Stimulated activated CD4-positive, alpha-beta T cell treated with anti-CD3 and anti-CD28 coated beads, Interleukin-1b, Interleukin-23, amount 100 ng/mL, for 24 hours (primary cell): ENCODE results near the gene TENM3.
A peak's percentile ranks its signal among the peaks of the same experiment; 100 is the strongest.

Source experiments
- DNase-seq, 4 experiments: peaks; one replicate each; pipeline ENCODE4 v3.0.0-alpha.2; 2020; ENCODE audit warnings: low read depth in 4 of 4, low spot score in 1 of 4

TENM3 gene

DNA sequence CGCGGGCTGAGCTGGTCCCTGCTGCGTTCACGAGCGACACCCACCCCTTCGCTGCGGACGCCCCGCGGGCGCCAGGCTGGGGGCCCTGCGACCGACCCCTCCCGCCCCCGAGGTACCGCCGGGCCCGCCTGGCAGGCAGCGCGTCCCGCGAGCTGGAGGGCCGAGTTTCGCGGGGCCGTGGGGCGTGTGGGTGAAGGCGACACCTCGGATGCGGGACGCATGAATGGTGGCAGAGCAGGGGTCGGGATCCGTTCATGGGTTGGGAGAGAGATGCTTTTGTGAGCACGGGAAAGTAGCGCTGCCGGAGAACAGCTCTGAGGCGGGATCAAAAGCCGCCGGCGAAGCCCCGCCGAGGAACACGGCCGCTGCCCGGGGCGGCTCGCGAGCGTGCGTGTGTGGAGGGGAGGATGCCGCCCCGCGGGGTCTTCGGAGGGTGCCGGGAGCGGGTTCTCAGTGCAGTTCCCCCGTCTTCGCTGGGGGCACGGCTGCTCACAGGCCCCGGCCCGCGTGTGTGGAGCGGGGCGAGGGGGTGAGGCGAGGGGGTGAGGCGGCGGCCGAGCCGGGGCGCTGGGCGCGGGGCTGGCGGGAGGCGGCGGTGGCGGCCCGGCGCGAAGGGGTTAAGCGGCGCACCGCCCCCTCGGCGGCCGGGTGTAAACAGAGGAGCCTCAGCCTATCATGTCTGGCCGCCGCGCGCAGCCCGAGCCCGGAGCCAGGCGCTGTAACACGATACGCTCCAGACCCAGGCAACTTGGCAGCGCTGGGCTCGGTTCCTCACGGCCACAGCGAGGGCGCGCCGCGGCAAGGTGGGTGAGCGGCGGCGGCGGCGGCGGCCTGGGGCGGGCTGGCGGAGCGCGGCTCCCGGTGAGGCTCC is 205.3 kb downstream of the TENM3 start:
- DNase-seq: peak in 3 of 4 experiments; percentile 6 to 37 (median 22)

DNA sequence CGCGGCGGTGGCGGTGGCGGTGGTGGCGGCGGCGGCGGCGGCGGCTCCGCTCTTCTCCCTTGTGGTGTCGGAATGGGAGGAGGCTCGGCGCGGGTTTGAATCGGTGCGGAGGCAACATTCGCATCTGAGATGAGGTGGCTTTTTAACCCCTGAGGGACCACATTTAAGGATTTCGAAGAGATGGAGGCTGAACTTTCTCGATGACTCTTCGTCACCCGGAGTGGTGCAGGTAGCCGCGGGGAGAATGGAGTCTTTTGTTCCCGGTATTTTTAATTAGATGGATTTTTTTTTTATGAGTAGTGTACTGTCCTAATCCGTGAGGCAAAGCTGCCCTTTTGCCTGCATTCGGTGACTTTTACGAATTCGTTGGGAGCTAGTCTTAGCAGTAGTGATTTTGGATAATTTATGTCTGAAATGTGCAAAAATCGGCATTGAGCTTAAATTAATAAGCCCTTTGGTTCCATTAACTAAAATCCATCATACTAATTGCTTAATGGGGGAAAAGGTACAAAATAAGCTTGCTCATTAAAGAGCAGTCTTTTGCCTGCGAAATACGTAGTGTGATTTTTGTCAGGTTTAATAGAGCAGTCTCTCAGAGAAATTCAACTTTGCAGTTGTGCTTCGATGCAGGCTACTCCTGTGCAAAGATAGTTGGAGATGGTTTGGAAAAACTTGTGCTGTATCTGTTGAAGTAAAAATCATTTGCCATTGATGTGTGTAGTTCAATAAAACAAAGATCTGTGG is 206.2 kb downstream of the TENM3 start:
- DNase-seq: no peak

- DNase-seq: no peak
Measured at GRCh38 chr4:182449930-182450439, 206.8 kb downstream of the TENM3 start.

DNA sequence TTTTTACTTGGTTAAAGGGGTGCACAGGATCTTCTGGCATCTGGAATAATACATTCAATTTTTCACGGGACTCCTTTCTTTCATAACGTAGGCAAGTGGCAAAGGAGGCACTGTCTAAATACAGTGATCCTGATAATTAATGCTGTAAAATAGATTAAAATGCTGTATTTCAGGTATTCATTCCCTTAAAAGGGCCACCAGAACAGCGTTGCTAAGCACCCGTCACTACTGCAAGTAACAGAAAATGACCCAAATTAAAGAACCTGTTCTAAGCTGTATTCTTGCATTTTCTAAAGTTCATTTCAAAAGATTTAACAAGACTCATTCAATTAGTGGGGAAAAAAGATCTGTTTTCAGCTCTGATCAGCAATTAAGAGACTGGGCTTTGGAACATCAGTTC is 208.2 kb downstream of the TENM3 start:
- no peak for DNase-seq

DNA sequence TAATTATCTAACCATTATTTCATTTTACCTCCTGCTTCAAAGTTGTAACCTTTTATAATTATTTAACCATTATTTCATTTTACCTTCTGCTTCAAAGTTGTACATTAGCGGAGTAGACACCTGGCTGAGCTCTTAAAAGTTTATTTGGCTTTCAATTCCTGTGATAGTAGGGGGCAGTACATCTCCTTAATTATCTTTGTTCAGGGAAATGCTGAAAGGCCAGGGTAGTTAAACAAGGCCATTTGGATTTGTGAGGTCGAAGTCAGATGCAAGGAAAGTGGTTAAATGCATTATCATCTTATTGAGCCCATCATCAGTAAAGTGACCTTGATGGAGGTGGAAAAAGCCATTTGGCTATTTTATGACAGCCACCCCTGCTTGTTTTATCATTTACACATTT is 210.6 kb downstream of the TENM3 start:
- no peak for DNase-seq

DNA sequence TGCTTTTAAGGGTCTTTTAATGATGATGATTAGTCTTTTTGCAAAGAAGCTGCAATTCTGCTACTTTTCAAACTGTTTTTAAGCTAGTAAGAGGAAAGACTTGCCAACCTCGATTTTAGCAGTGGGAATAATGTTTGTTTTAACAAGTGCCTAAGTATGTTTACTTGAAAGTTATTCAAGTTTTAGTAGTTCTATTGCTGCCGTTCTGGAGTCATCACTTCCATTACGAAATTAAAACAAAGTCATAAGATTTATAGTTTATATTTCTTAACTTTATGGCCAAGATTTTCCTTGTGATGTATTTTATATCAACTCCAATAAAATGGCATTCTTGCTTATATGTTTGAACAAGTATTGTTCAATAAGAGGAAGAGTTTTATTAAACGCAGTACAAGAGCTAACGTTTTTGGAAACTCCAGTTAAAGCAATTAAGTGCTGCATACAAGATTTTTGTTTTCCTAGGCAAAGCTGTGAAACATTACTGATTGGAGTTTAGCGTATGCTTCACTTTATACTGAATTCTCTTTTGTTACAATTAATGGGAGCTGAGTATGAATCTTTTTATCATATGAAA is 211.3 kb downstream of the TENM3 start:
- DNase-seq: no peak

GRCh38 chr4:182465114-182465513 is 221.9 kb downstream of the TENM3 start:
- DNase-seq: no peak

DNA sequence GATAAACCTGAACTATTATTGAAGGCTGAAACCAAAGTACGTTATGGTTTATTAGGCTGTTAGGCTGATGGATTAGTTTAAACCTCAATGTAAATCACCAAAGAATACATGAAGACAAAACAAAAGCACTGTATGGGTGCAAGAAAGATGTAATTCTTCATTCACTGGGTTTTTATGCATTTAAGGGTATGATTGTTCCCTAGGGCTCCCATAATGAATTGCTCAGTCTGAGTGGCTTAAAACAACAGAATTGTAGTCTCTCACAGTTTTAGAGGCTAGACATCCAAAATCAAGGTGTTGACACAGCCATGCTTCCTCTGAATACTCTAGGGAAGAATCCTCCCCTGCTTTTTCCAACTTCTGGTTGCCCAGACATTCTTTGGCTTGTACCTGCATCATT is 222.8 kb downstream of the TENM3 start:
- no peak for DNase-seq

DNA sequence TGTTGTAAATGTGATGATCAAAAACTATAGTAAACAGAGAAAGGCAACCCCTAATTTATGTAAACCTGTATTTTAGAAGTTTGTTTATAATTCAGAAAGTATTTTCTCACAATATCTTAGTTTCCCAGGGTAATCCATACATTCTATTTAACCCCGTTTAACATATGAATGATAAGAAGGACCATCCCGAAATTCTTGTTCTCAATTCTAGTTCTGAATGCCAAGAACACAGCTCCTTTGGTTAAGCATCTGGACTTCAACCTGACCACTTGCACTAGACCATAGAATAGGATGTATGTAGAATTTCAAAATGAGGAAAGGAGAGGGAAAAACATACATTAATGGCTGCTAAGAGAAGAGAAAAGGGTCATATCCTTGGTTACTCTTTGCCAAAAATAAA is 227.0 kb downstream of the TENM3 start:
- DNase-seq: no peak

DNA sequence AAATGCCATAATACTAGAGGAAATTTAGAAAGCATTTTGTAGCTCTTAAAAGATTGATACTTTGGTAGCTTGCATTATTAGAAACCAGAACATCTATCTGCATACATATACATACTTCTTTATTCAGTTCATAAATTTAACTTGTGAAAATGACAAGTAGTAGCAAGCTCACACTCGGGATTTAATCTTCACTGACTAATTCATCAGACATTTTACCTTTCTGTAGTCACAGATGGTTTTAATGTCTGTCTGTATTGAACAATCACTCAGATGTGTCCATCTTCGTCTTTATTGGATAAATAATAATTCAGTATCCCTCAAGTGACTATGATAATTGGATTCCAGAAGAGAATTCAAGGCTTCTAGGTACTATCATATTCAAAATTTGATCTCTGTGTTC is 232.3 kb downstream of the TENM3 start:
- no peak for DNase-seq

DNA sequence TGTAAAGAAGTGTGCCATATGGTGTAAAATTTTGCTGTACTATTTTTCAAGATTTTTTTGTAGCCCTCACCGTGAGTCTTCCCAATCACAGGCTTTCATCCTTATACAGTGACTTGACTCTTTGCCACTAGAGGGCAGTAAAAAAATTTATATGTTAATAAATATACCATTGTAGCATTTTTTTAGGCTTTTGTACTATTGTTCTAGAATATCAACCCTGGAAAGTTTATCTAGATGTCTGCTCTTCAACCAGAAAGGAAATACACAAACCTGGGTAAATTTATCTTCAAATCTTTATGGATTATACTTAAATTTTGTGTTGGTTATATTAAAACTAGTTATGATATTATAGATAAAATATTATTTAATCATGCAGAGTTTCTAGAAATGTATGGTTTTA is 235.3 kb downstream of the TENM3 start:
- DNase-seq: no peak

DNA sequence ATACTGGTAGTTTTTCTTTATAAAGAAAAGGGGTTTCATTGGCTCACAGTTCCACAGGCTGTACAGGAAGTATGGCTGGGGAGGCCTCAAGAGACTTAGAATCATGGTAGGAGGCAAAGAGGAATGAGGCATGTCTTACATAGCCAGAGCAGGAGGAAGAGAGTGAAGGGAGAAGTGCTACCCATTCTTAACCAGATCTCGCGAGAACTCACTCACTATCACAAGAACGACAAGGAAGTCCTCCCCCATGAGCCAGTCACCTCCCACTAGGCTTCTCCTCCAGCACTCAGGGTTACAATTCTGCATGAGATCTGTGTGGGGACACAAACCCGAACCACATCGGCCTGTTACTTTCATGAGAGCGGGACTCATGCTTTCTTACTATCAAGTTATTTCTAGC is 240.5 kb downstream of the TENM3 start:
- DNase-seq: no peak

- DNase-seq: no peak
Measured at GRCh38 chr4:182486881-182487280, 243.7 kb downstream of the TENM3 start.

DNA sequence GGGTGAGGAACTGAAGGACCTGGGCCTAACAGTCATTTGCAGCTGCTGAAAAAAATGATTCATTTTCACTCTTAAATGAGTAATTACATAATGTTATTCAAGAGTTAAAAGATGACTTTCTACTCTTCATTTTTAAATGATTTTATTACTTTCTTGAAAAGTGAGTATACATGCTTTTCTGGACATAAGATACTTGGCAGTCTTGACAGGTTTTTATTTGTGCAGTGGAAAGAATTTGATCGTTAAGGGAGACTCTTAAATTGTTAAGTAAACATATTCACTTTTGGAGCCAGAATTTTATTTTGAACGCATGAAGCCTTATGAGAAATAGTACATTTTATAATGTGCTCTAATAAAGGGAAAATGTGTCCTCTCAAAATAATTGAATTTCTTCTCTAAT is 245.7 kb downstream of the TENM3 start:
- no peak for DNase-seq

DNA sequence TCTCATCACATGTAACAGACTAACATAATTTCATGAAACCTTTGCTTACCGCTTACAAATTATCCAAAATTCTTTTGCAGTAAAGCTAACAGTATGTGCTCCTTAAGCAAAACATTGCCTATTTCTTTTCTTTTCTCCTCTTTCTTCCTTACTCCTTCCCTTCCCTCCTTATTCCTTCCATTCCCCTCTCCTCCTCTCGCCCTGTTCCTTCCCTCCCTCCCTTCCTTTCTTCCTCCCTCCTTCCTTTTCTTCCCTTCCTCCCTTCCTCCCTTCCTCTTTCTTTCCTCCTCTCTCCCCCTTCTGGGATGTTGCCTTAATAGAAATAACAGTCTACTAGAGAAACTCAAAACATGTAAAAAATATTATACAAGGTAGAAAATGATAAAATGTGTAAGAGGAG is 246.4 kb downstream of the TENM3 start:
- no peak for DNase-seq

DNA sequence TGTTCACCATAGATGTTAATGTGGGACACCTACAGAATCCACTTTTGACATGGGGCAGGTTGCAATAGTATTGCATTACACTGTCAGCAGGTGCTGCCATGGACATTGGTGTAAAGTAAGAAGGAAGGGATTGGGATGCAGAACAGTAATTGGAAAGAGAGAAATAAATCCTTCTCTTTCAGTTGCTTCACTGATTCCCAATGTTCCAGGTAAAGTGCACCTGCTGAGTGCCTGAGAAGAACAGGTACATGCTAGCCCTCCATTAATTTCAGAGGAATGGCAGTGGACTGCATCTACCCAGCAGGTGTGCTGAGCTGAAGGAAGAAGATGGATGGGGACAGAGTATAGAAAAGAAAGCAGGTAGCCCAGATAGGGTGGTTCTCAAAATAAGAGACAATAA is 248.5 kb downstream of the TENM3 start:
- no peak for DNase-seq

DNA sequence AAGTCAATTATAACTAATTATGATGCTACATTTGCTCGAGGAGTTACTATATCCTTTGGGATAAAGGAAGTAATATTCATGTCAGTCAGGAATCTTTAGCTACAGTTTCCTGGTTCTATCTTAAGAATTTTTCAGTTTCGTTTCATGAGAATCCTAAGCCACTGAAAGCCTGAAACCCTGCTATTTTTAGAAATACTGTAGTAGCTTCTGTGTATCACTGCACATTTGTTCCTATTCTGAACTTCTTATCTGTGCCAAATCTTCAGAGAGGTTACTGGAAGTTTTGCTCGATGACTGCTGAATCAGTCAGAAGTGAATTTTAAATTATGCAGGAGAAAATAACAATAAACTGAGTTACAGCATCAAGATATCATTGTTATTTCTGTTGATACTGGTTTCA is 249.2 kb downstream of the TENM3 start:
- no peak for DNase-seq

GRCh38 chr4:182493377-182493776 is 250.2 kb downstream of the TENM3 start:
- no peak for DNase-seq

GRCh38 chr4:182494103-182494502 is 250.9 kb downstream of the TENM3 start:
- no peak for DNase-seq

- no peak for DNase-seq
Measured at GRCh38 chr4:182495031-182495430, 251.8 kb downstream of the TENM3 start.

GRCh38 chr4:182495645-182496385 is 252.6 kb downstream of the TENM3 start:
- no peak for DNase-seq
